ENCODE measurements around the gene PSMF1.

PSMF1 gene

GRCh38 chr20:1195226-1195625, 76.8 kb downstream of the PSMF1 start:
- ChIA-PET CTCF (no interaction called here), POLR2A (no interaction called here)
- TF ChIP-seq FOXK2 (IDR thresholded peaks at IDR 0.05) (no peak), PKNOX1 (IDR thresholded peaks at IDR 0.05) (no peak), ZNF384 (IDR thresholded peaks at IDR 0.05) (no peak), ELF4 (IDR thresholded peaks at IDR 0.05) (no peak), TARDBP (IDR thresholded peaks at IDR 0.05) (no peak), LEF1 (IDR thresholded peaks at IDR 0.05; ENCODE audit: borderline replicate concordance) (no peak), SUZ12 (IDR thresholded peaks at IDR 0.05) (no peak)
- DNase-seq (ENCODE audit: extremely low spot score): no peak

GRCh38 chr20:1196634-1197033, 78.2 kb downstream of the PSMF1 start:
- DNase-seq (ENCODE audit: extremely low spot score): no peak
- TF ChIP-seq ARNT (IDR thresholded peaks at IDR 0.05) (no peak), CTBP1 (IDR thresholded peaks at IDR 0.05; ENCODE audit: borderline replicate concordance) (no peak), PKNOX1 (IDR thresholded peaks at IDR 0.05) (no peak)
- ChIA-PET CTCF (no interaction called here), POLR2A (no interaction called here)

GRCh38 chr20:1197801-1198200, 79.4 kb downstream of the PSMF1 start:
- TF ChIP-seq FOXK2 (IDR thresholded peaks at IDR 0.05) (no peak), ARNT (IDR thresholded peaks at IDR 0.05) (no peak), CTBP1 (IDR thresholded peaks at IDR 0.05; ENCODE audit: borderline replicate concordance) (no peak), TARDBP (IDR thresholded peaks at IDR 0.05) (no peak), ZNF384 (IDR thresholded peaks at IDR 0.05) (no peak), ELF4 (IDR thresholded peaks at IDR 0.05) (no peak), FOXM1 (IDR thresholded peaks at IDR 0.05; ENCODE audit: borderline replicate concordance) (no peak), L3MBTL2 (conservative IDR thresholded peaks at IDR 0.05) (no peak), PKNOX1 (IDR thresholded peaks at IDR 0.05) (no peak), HDGF (IDR thresholded peaks at IDR 0.05; ENCODE audit: borderline replicate concordance) (no peak), BHLHE40 (IDR thresholded peaks at IDR 0.05; ENCODE audit: borderline replicate concordance) (no peak), SP1 (IDR thresholded peaks at IDR 0.05) (no peak), FOXA1 (IDR thresholded peaks at IDR 0.05) (no peak), NFRKB (IDR thresholded peaks at IDR 0.05) (no peak), LEF1 (IDR thresholded peaks at IDR 0.05; ENCODE audit: borderline replicate concordance) (no peak), SUZ12 (IDR thresholded peaks at IDR 0.05) (no peak)
- ChIA-PET POLR2A (no interaction called here), CTCF (no interaction called here)

GRCh38 chr20:1198751-1199150, 80.3 kb downstream of the PSMF1 start:
- ChIA-PET POLR2A (no interaction called here), CTCF (interaction anchor here (0.9 kb wide), 1 partner anchor 14 kb away, joined by 3 read pairs; no protein-coding TSS in a partner anchor)
- DNase-seq (ENCODE audit: extremely low spot score): no peak
- TF ChIP-seq L3MBTL2 (conservative IDR thresholded peaks at IDR 0.05) (no peak), ARNT (IDR thresholded peaks at IDR 0.05) (no peak), HDGF (IDR thresholded peaks at IDR 0.05; ENCODE audit: borderline replicate concordance) (no peak), SP1 (IDR thresholded peaks at IDR 0.05) (no peak), FOXA1 (IDR thresholded peaks at IDR 0.05) (no peak), ELF4 (IDR thresholded peaks at IDR 0.05) (no peak), LEF1 (IDR thresholded peaks at IDR 0.05; ENCODE audit: borderline replicate concordance) (no peak), NFRKB (IDR thresholded peaks at IDR 0.05) (no peak), FOXM1 (IDR thresholded peaks at IDR 0.05; ENCODE audit: borderline replicate concordance) (no peak), BHLHE40 (IDR thresholded peaks at IDR 0.05; ENCODE audit: borderline replicate concordance) (no peak), PKNOX1 (IDR thresholded peaks at IDR 0.05) (no peak), TARDBP (IDR thresholded peaks at IDR 0.05) (no peak), CTBP1 (IDR thresholded peaks at IDR 0.05; ENCODE audit: borderline replicate concordance) (no peak), ZNF384 (IDR thresholded peaks at IDR 0.05) (no peak), FOXK2 (IDR thresholded peaks at IDR 0.05) (no peak), SUZ12 (IDR thresholded peaks at IDR 0.05) (no peak)

More at GRCh38 chr20:1197801-1198200, 79.4 kb downstream of the PSMF1 start:
- DNase-seq (ENCODE audit: extremely low spot score): no peak

- CTCF ChIA-PET: interaction anchor here (0.9 kb wide), 1 partner anchor 14 kb away, joined by 3 read pairs; no protein-coding TSS in a partner anchor
- POLR2A ChIA-PET: no interaction called here
These were observed 80.9 kb downstream of the PSMF1 start for GRCh38 chr20:1199212-1199873.

More at GRCh38 chr20:1199212-1199873, 80.9 kb downstream of the PSMF1 start:
- no peak for DNase-seq (ENCODE audit: extremely low spot score)
- TF ChIP-seq PKNOX1 (IDR thresholded peaks at IDR 0.05): no peak
- TF ChIP-seq SP1 (IDR thresholded peaks at IDR 0.05): no peak
- TF ChIP-seq ZNF384 (IDR thresholded peaks at IDR 0.05): no peak
